Keratinocyte (primary cell): ENCODE data around the gene RPL28. TPM values are rescaled to one million over a fixed set of nuclear protein-coding genes. Genes with fewer than 3 reads are reported as not detected.
"Not testable (repeated sequence)": the region's sequence is repeated elsewhere in the genome, so short reads cannot be mapped to it uniquely, and the experiment has no call there.

Experiments
- DNase-seq: peaks from one replicate; pipeline ENCODE4 v3.0.0-alpha.2; 2011; ENCODE audit warnings: low read depth, missing footprints, low spot score
- FAIRE-seq: peaks from 2 replicates; lab custom pipeline; 2011; peaks lifted over from hg19 to GRCh38; lab: Jason Lieb, UNC
- H2AFZ ChIP-seq: 2 replicates; pipeline ENCODE4 v1.6.0; 2012; ENCODE audit warnings: low read length, control low read depth, inconsistent platforms; ENCODE audit not compliant: control insufficient read depth
- H3K27ac ChIP-seq: 2 replicates; pipeline ENCODE4 v1.5.1; 2011; ENCODE audit warnings: low read length; ENCODE audit not compliant: control insufficient read depth, insufficient read depth
- H3K27me3 ChIP-seq: 3 replicates; pipeline ENCODE4 v1.6.0; 2011; ENCODE audit warnings: low read length; ENCODE audit not compliant: control insufficient read depth, insufficient read depth; ENCODE audit errors: extremely low read depth
- H3K36me3 ChIP-seq, 2 experiments: 2 replicates in 1 of 2; 3 replicates in 1 of 2; pipeline ENCODE4 v1.5.1; 2011; ENCODE audit warnings: low read length in 2 of 2, mild to moderate bottlenecking in 1 of 2; ENCODE audit not compliant: control insufficient read depth in 2 of 2, insufficient read depth in 2 of 2; ENCODE audit errors: extremely low read depth in 1 of 2
- H3K4me1 ChIP-seq: 3 replicates; pipeline ENCODE4 v1.5.1; 2011; ENCODE audit warnings: low read length; ENCODE audit not compliant: control insufficient read depth, insufficient read depth; ENCODE audit errors: extremely low read depth
- H3K4me2 ChIP-seq: 3 replicates; pipeline ENCODE4 v1.6.0; 2011; ENCODE audit warnings: low read depth, low read length; ENCODE audit not compliant: control insufficient read depth, insufficient read depth; ENCODE audit errors: extremely low read depth
- H3K4me3 ChIP-seq, 3 experiments: fragments of 200-600 bp in 1 of 3; sonication (generic) in 1 of 3; 2 replicates in 2 of 3; 3 replicates in 1 of 3; pipeline ENCODE4 v1.5.1; 2011 to 2016; ENCODE audit warnings: low read length in 3 of 3, mild to moderate bottlenecking in 3 of 3, control low read depth in 2 of 3, inconsistent platforms in 1 of 3, low read depth in 1 of 3, mixed read lengths in 1 of 3, mixed run types in 1 of 3, moderate library complexity in 1 of 3; ENCODE audit not compliant: control insufficient read depth in 2 of 3, insufficient read depth in 2 of 3; ENCODE audit errors: extremely low read depth in 1 of 3
- H3K79me2 ChIP-seq: 2 replicates; pipeline ENCODE4 v1.6.0; 2012; ENCODE audit warnings: low read length; ENCODE audit not compliant: control insufficient read depth, insufficient read depth
- H3K9ac ChIP-seq: 3 replicates; pipeline ENCODE4 v1.6.0; 2011; ENCODE audit warnings: low read length; ENCODE audit not compliant: control insufficient read depth, insufficient read depth; ENCODE audit errors: extremely low read depth
- H3K9me1 ChIP-seq: 3 replicates; pipeline ENCODE4 v1.6.0; 2011; ENCODE audit warnings: low read length; ENCODE audit not compliant: control insufficient read depth, insufficient read depth; ENCODE audit errors: extremely low read depth
- H3K9me3 ChIP-seq: 2 replicates; pipeline ENCODE4 v1.5.1; 2012; ENCODE audit warnings: low read depth, low read length; ENCODE audit not compliant: control insufficient read depth
- H4K20me1 ChIP-seq: 3 replicates; pipeline ENCODE4 v1.6.0; 2011; ENCODE audit warnings: low read length; ENCODE audit not compliant: control insufficient read depth, insufficient read depth; ENCODE audit errors: extremely low read depth
- EZH2 ChIP-seq: IDR thresholded peaks from one replicate; pipeline ENCODE4 v1.6.1; 2012; ENCODE audit warnings: inconsistent platforms, mild to moderate bottlenecking, low read length, moderate library complexity
- dilution Hi-C: fragments of 300-500 bp; cut with MboI; formaldehyde crosslinking; loops from one replicate; pipeline ENCODE4 v1.7.0; 2020; ENCODE audit warnings: low sequenced_read_pairs; ENCODE audit not compliant: extremely low pct_ligation_motif_present
- polyA plus RNA-seq, 5 experiments: library from polyadenylated mRNA; depleted of rRNA in 3 of 5; stranded (reverse) in 3 of 5; stranded (forward) in 1 of 5; unstranded in 1 of 5; fragments of >200 nt; gene quantifications; 1 replicate in 1 of 5; 2 replicates in 3 of 5; 3 replicates in 1 of 5; pipeline versions ENCODE4 v1.2.1 to v1.2.3, GENCODE V29; 2011 to 2012; ENCODE audit warnings: missing spikeins in 2 of 5, low read depth in 1 of 5, low replicate concordance in 1 of 5
- TF ChIP-seq, protein P1 (sequence below), 3 experiments: IDR thresholded peaks in 1 of 3; conservative IDR thresholded peaks in 1 of 3; optimal IDR thresholded peaks in 1 of 3; 2 replicates in 2 of 3; 3 replicates in 1 of 3; pipeline versions ENCODE3 to v1.5.1; 2011; ENCODE audit warnings: low read length in 3 of 3, mild to moderate bottlenecking in 3 of 3, moderate library complexity in 2 of 3, control low read depth in 1 of 3, inconsistent platforms in 1 of 3; ENCODE audit not compliant: insufficient read depth in 2 of 3; ENCODE audit errors: extremely low read depth in 1 of 3

Gene RPL28
- polyA plus RNA-seq, 1 donor (not counting 4 experiments of a cell fraction or from before 2014, with no cell fraction given), result 282 TPM

DNA sequence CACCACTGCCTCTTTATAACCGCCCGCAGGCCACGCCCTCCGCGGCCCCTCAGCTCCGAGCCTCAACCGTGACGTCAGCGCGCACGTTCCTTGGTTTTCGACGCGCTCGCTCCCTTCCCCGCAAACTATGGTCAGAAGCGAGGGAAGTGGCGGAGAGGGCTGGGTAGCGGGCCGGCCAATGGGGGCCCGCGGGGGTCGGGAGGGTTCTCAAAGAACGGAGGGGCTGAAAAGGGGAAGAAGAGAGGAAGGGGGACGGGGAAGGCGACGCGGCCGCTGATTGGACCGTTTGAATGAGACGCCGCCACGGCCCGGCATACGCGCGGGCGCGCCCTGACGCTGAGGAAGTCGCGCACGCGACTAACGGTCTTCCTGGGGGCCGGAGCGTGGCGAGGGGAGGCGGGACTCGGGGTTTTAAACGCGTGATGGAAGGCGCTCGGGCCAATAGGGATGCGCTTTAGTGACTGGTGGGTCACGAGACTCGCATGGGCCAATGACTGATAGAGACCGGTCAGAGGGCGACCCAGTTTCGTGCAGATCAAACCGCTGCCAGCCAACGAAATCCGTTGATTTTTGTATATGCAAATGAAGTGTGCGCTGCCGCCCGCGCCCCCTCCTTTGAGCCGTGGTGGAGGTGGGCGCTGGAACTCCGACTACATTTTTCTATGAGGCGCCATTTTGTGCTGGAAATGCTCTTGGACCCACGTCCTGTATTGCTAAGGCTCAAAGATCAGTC lies 22.2 kb downstream of the RPL28 start:
- Histone ChIP-seq H3K4me2 (peak overlapping the region; percentile 90), H3K9me1 (no peaks in the 10 kb centered on the region), H3K9ac (peak overlapping the region; percentile 90), H3K79me2 (peaks cover 37% of the 10 kb centered on the region), H3K9me3 (no peaks in the 10 kb centered on the region), H3K36me3 (peaks cover 11 to 26% of the 10 kb centered on the region in 2 experiments), H2AFZ (peak overlapping the region; percentile 97), H3K27me3 (no peaks in the 10 kb centered on the region), H3K27ac (peak overlapping the region; percentile 93), H4K20me1 (peaks cover 12% of the 10 kb centered on the region), H3K4me3 (peak overlapping the region; percentile 76 to 87 (median 85)), H3K4me1 (peaks cover 20% of the 10 kb centered on the region)
- FAIRE-seq (no peak), DNase-seq (peak; percentile 80)
- no peak for TF ChIP-seq EZH2
- TF ChIP-seq, protein P1, sequence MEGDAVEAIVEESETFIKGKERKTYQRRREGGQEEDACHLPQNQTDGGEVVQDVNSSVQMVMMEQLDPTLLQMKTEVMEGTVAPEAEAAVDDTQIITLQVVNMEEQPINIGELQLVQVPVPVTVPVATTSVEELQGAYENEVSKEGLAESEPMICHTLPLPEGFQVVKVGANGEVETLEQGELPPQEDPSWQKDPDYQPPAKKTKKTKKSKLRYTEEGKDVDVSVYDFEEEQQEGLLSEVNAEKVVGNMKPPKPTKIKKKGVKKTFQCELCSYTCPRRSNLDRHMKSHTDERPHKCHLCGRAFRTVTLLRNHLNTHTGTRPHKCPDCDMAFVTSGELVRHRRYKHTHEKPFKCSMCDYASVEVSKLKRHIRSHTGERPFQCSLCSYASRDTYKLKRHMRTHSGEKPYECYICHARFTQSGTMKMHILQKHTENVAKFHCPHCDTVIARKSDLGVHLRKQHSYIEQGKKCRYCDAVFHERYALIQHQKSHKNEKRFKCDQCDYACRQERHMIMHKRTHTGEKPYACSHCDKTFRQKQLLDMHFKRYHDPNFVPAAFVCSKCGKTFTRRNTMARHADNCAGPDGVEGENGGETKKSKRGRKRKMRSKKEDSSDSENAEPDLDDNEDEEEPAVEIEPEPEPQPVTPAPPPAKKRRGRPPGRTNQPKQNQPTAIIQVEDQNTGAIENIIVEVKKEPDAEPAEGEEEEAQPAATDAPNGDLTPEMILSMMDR (optimal IDR thresholded peaks at IDR 0.05 in 1 of 3, IDR thresholded peaks at IDR 0.05 in 1 of 3, conservative IDR thresholded peaks at IDR 0.05 in 1 of 3; ENCODE audit: extremely low read depth in 1 of 3, insufficient read depth in 2 of 3, low read length in 3 of 3), result no peak
- dilution Hi-C loops, result no loop called here

DNA sequence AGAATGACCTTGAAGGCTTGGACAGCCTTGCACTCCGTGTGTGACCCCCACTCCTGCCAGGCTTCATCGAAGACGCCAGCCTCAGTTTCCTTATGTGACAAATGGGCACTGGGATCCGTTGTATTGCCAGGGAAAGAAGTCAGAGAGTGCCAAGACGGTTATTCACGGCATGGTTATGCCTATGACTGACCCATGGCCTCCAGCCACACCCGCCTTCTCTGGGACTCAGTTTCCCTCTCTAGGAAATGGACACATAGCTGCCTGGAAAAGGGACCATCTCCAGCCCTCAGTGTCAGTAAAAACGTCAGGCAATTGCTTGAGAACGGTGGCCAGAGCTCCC lies 22.8 kb downstream of the RPL28 start:
- TF ChIP-seq EZH2, result no peak
- TF ChIP-seq, protein P1 (optimal IDR thresholded peaks at IDR 0.05 in 1 of 3, IDR thresholded peaks at IDR 0.05 in 1 of 3, conservative IDR thresholded peaks at IDR 0.05 in 1 of 3; ENCODE audit: extremely low read depth in 1 of 3, insufficient read depth in 2 of 3, low read length in 3 of 3), result no peak
- DNase-seq, result no peak
- Histone ChIP-seq H3K9ac (peak overlapping the region; percentile 69), H3K4me1 (peaks cover 20% of the 10 kb centered on the region), H2AFZ (peak overlapping the region; percentile 97), H3K4me3 (peak overlapping the region; percentile 68 to 87 (median 76)), H3K9me1 (no peaks in the 10 kb centered on the region), H3K36me3 (peaks cover 8 to 21% of the 10 kb centered on the region in 2 experiments), H3K27ac (peak overlapping the region; percentile 83), H3K79me2 (peaks cover 32% of the 10 kb centered on the region), H3K9me3 (no peaks in the 10 kb centered on the region), H3K27me3 (no peaks in the 10 kb centered on the region), H4K20me1 (peaks cover 12% of the 10 kb centered on the region), H3K4me2 (peak overlapping the region; percentile 90)
- dilution Hi-C loops, result no loop called here
- no peak for FAIRE-seq

DNA sequence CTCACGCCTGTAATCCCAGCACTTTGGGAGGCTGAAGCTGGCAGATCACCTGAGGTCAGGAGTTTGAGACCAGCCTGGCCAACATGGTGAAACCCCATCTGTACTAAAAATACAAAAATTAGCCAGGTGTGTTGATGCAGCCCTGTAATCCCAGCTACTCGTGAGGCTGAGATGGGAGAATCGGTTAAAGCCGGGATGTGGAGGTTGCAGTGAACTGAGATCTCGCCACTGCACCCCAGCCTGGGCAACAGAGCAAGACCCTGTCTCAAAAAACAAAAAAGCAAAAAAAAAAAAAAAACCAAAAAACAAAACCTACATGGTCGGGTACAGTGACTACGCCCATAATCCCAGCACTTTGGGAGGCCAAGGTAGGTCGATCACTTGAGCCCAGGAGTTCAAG lies 23.4 kb downstream of the RPL28 start:
- dilution Hi-C loops, H2AFZ ChIP-seq, H3K9me3 ChIP-seq, H3K9me1 ChIP-seq, H3K4me3 ChIP-seq, H3K9ac ChIP-seq, H3K4me2 ChIP-seq, H3K27me3 ChIP-seq, FAIRE-seq, H3K27ac ChIP-seq, DNase-seq: not testable (repeated sequence)
- Histone ChIP-seq H4K20me1 (peaks cover 12% of the 10 kb centered on the region), H3K36me3 (peaks cover 8 to 16% of the 10 kb centered on the region in 2 experiments), H3K79me2 (peaks cover 28% of the 10 kb centered on the region), H3K4me1 (peaks cover 20% of the 10 kb centered on the region)
